Activated CD8-positive, alpha-beta memory T cell treated with anti-CD3 and anti-CD28 coated beads, Interleukin-2, amount 50 U/mL, for 4 hours (primary cell): ENCODE data around the gene CNKSR2.
A peak's percentile ranks its signal among the peaks of the same experiment; 100 is the strongest.

Source experiments
- DNase-seq: peaks from one replicate; pipeline ENCODE4 v3.0.0-alpha.2; 2020

Gene CNKSR2

GRCh38 chrX:21374163-21374993 lies at the start of gene CNKSR2:
Gene CNKSR2 (plus strand): TSS chrX:21374418. CDS start chrX:21374898, 480 bp downstream.
- DNase-seq: peak; percentile 68

GRCh38 chrX:21354725-21355124 lies 19.5 kb upstream of the CNKSR2 start:
- DNase-seq: no peak

GRCh38 chrX:21355831-21356230 lies 18.4 kb upstream of the CNKSR2 start:
- no peak for DNase-seq

- no peak for DNase-seq
Observed at GRCh38 chrX:21369613-21370012, 4.6 kb upstream of the CNKSR2 start.

- DNase-seq: no peak
Observed at GRCh38 chrX:21373001-21373400, 1.2 kb upstream of the CNKSR2 start.

- peak; percentile 30 for DNase-seq
Observed at GRCh38 chrX:21373637-21374162, 518 bp upstream of the CNKSR2 start.

GRCh38 chrX:21374994-21375707 lies 933 bp downstream of the CNKSR2 start:
- DNase-seq: no peak

GRCh38 chrX:21375708-21376009 lies 1.4 kb downstream of the CNKSR2 start:
- no peak for DNase-seq

- DNase-seq: no peak
Observed at GRCh38 chrX:21376636-21377035, 2.4 kb downstream of the CNKSR2 start.

- DNase-seq: no peak
Observed at GRCh38 chrX:21379991-21380390, 5.8 kb downstream of the CNKSR2 start.

- DNase-seq: no peak
Observed at GRCh38 chrX:21382715-21383114, 8.5 kb downstream of the CNKSR2 start.

- no peak for DNase-seq
Observed at GRCh38 chrX:21383546-21383945, 9.3 kb downstream of the CNKSR2 start.

GRCh38 chrX:21384178-21384577 lies 10.0 kb downstream of the CNKSR2 start:
- no peak for DNase-seq

GRCh38 chrX:21394792-21395191 lies 20.6 kb downstream of the CNKSR2 start:
- no peak for DNase-seq

GRCh38 chrX:21398426-21398825 lies 24.2 kb downstream of the CNKSR2 start:
- no peak for DNase-seq

- no peak for DNase-seq
Observed at GRCh38 chrX:21400408-21401121, 26.3 kb downstream of the CNKSR2 start.

- DNase-seq: no peak
Observed at GRCh38 chrX:21408307-21408706, 34.1 kb downstream of the CNKSR2 start.

GRCh38 chrX:21408788-21409187 lies 34.6 kb downstream of the CNKSR2 start:
- no peak for DNase-seq

GRCh38 chrX:21412029-21412428 lies 37.8 kb downstream of the CNKSR2 start:
- no peak for DNase-seq

- no peak for DNase-seq
Observed at GRCh38 chrX:21412883-21413282, 38.7 kb downstream of the CNKSR2 start.

- no peak for DNase-seq
Observed at GRCh38 chrX:21427086-21427485, 52.9 kb downstream of the CNKSR2 start.

GRCh38 chrX:21437036-21437435 lies 62.8 kb downstream of the CNKSR2 start:
- DNase-seq: no peak

- DNase-seq: no peak
Observed at GRCh38 chrX:21438792-21439191, 64.6 kb downstream of the CNKSR2 start.

GRCh38 chrX:21440911-21441310 lies 66.7 kb downstream of the CNKSR2 start:
- no peak for DNase-seq
